HT-29 (cell line): ENCODE data around the gene TGM3. TPM values are rescaled to one million over a fixed set of nuclear protein-coding genes. Genes with fewer than 3 reads are reported as not detected.
A peak's percentile ranks its signal among the peaks of the same experiment; 100 is the strongest.
"Not testable (repeated sequence)": the region's sequence is repeated elsewhere in the genome, so short reads cannot be mapped to it uniquely, and the experiment has no call there.

Experiments
- DNase-seq: peaks from one replicate; pipeline ENCODE4 v3.0.0-alpha.2; 2015; ENCODE audit warnings: low spot score
- total RNA-seq: library from RNA; depleted of rRNA; stranded (reverse); fragments of >200 nt; shearing (Covaris generic); gene quantifications from 2 replicates; pipeline ENCODE4 v1.2.3, GENCODE V29; 2014; rRNA removed

TGM3 gene, protein sequence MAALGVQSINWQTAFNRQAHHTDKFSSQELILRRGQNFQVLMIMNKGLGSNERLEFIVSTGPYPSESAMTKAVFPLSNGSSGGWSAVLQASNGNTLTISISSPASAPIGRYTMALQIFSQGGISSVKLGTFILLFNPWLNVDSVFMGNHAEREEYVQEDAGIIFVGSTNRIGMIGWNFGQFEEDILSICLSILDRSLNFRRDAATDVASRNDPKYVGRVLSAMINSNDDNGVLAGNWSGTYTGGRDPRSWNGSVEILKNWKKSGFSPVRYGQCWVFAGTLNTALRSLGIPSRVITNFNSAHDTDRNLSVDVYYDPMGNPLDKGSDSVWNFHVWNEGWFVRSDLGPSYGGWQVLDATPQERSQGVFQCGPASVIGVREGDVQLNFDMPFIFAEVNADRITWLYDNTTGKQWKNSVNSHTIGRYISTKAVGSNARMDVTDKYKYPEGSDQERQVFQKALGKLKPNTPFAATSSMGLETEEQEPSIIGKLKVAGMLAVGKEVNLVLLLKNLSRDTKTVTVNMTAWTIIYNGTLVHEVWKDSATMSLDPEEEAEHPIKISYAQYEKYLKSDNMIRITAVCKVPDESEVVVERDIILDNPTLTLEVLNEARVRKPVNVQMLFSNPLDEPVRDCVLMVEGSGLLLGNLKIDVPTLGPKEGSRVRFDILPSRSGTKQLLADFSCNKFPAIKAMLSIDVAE
- total RNA-seq: not detected in 2 replicates

DNA sequence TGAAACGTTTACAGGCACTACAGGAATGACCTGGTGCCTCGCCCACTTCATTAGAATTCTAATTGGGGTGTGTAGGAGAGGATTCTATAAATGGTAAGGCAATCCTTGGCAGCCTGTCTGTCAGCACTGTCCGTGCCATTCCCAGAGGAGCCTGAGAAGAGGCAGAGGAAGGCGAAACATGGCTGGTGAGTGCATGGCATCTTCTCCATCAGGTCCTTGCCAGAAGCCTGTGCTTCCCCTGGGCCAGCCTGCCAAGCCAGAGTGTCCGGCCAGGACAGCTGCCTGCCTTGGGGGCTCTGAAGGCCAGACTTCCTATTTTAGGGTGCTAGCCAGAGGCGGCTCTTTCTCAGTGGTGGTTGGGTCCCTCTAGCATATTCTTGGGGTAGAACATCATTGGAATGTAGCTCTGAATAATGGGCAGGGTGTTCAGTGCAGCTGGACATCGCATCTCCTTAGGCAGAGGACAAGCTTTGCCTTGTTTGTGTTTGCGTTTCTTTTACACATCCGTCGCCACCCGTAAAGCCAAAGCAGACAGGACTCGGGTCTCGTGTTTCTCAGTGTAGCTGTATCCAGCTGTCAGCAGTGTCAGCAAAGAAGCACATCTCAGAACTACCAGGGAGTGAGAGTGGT lies at the start of gene TGM3:
Gene TGM3, plus strand, starts transcription at position 116 of the 630 bp plus-strand sequence. Its CDS starts 63 bp downstream, at position 179.
- DNase-seq: no peak

DNA sequence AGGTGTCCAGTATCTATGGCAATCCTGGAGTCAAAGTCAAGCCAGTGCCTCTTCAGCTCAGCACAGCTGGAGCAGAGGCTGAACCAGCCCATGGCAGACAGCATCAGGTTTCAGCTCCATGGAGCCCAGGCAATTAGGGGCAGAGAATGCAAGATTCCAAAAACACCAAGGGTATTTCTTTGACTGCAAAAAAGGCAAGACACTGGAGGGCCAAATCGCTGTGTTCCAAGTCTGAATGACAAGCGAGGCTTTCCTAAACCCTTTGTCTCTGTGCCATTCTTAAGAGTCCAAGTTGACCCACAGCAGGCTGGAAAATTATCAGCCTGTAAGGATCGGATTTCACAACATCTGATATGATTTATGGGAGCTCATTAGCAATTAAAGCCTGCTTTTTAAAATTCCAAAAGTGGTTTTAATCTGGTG lies 49.7 kb upstream of the TGM3 start:
- DNase-seq: no peak

DNA sequence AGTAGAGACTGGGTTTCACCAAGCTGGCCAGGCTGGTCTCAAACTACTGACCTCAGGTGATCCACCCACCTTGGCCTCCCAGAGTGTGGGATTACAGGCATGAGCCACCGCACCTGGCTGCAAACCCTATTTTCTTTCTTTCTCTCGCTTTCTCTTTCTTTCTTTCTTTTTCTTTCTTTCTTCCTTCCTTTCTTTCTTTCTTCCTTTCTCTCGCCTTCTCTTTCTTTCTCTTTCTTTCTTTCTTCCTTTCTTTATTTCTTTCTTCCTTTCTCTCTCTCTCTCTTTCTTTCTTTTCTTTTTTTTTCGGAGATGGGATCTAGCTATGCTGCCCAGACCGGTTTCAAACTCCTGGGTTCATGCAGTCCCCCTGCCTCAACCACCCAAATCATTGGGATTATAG lies 47.0 kb upstream of the TGM3 start:
- DNase-seq: no peak

DNA sequence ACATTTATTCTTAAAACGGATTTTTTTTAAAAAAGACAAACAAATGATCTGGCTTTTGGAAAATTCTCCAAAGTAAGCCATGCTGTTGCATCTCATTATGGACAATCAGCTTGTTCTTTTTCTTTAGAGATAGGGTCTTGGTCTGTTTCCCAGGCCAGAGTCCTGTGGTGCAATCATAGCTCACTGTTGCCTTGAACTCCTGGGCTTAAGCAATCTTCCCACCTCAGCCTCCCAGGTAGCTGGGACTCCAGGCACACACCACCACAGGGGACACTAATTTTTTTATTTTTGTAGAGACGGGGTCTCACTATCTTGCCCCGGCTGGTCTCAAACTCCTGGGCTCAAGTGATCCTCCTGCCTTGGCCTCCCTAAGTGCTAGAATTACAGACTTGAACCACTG lies 45.9 kb upstream of the TGM3 start:
- no peak for DNase-seq

DNA sequence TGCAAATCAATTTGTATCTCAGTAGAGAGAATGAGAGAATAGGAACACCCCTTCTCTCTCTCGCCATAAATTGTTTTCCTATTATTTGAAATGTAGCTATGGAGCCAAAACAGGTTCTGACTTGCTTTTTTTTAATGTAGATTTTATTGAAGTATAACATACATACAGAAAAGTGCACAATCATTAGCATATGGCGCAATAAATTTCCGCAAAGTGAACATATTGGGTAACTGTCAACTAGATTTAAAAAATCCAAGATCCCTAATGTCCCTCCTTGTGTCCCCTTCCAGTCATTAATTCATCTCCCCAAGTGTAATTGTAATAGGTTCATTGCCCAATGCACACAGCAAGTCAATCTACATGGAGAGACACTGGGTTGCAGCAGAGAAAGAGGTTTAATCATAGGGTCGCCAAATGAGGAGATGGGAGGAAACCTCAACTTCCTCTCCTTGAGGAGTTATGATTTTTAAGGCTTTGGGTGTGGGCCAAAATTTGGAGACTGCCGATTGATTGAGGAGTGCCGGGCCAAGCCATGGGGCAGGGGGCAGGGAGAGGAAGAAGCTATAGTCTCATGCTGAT lies 43.3 kb upstream of the TGM3 start:
- DNase-seq: no peak

DNA sequence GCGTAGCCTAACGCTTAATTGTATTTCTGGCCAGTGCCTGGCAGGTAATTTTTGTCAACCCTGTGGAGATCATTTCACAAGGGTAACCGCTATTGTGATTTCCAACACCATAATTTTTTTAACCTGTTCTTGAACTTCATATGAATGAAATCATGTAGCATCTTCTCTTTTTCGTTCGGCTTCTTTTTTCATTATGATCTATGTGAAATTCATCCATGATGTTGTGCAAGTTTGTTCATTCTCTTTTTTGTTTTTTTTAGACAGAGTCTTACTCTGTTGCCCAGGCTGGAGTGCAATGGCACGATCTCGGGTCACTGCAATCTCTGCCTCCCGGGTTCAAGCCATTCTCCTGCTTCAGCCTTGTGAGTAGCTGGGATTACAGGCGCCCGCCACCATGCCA lies 42.5 kb upstream of the TGM3 start:
- no peak for DNase-seq

DNA sequence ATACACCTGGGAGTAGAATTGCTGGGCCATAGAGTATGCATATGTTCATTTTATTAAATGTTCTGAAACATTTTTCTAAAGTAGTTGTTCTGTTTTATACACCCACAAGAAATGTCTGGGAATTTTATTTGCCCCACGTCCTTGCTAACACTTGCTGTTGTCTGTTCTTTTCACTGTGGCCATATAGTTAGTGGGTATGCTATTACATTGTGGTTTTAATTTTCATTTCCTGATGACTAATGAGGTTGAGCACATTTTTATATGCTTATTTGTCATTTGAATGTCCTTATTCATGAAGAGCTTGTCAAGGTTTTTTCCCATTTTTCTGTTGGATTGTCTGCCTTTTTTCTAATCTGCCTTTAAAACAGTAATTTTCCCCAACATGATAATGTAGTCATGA lies 41.5 kb upstream of the TGM3 start:
- no peak for DNase-seq

DNA sequence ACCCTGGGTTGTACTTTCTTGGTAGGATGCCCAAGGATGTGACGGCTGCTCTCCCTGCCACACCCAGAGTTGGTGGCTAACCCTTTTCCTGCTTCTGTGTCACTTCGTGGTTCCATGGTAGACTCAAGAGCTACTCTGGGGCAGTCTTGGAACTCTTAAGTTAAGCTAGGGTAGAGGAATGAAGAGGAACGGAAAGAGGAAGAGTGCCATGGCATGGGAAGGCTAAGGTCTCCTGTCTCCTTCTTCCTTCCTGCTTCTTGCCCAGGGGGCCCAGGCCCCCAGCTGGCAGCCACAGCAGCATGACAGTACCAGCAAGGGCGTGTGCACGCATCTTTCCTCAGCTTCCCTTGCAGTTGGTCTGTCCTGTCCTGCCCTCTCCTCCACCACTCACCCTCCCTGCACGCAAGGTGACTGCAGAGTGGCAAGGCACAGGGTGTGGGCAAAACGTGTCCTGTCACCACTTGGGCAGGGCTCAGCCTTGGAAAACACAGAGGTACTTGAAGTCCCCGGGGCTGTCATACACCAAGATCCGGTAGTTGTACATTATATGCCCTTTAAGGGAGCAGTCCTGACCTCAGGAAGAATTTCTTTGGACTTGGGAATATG lies 39.8 kb upstream of the TGM3 start:
- no peak for DNase-seq

DNA sequence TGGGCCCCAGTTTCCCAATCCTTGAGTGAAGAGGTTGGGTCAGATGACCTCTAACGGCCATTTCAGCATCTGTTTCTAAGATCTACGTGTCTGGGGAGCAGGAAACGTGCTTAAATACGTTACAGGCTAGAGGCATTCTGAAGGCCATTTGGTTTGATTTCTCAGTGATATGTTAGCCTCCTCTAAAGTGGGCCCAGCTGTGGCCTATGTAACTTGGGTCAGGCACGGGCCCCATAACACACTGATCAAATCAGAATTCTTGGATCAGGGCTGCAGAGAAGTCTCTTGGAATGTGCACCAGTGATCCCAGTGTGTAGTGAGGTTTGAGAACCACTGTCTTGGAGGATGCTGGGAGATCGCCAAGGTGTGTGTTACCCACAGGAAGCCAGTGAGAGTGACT lies 36.1 kb upstream of the TGM3 start:
- no peak for DNase-seq

DNA sequence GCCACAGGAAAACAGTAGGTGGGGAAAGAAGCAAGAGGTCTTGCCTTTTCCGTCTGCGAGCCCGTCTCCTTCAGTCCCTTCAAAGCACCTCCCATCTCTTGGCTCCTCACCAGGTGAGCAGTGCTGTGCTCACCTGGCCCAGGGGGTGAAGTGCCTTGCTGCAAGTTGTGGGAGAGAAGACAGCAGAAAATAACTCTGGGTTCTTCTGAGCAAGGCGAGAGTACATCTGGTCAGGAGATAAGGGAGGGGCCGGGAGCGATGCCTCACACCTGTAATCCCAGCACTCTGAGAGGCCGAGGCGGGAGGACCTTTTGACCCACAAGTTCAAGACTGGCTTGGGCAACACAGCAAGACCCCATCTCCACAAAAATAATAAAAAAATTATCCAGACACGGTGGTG lies 35.6 kb upstream of the TGM3 start:
- no peak for DNase-seq

DNA sequence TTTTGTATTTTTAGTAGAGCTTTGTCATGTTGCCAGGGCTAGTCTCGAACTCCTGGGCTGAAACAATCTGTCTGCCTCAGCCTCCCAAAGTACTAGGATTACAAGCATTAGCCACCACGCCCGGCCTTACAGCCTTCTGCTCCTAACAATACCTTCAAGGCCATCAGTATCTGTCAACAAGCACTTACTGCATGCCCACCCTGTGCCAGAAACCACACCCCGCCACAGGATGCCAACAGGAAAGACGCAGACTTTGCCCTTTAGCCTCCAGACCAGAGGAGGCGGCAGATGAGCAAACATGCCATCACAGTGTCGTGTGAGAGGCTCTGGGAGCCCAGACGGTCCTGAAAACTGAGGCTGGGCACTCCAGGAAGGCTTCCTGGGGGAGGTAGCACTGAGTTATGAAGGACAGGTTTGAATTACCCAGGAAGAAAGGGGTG lies 34.7 kb upstream of the TGM3 start:
- DNase-seq: peak; percentile 23

DNA sequence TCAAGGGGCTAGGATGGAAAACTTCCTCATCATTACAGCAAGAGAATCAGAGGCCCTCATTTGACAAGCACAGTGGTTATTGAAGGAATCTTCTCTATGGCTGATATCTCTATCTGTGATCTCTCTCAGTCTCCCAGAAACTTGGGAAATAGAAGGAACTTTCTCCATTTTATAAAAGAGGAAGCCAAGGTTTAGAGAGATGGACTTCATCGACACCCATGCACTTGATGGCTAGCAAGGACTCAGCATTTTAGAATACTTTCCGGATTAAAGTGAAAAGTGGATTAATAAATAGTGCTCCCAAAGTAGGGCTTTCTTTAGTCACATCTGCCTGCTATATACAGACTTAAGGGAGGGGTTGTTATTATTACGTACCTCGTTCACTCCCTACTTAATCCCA lies 34.2 kb upstream of the TGM3 start:
- DNase-seq: no peak

DNA sequence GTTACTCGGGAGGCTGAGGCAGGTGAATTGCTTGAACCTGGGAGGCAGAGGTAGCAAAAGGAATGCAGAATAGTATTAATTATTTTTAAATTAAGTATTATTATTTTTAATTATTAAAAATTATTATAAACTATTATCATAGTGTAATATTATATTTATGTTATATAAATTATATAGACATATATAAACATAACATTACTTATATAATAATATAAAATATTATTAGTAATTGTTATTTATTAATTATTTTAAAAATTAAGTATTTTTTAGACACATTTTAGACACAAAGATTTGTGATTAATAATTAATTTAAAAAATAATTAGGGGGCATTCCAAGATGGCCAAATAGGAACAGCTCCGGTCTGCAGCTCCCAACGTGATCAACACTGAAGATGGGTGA lies 31.7 kb upstream of the TGM3 start:
- DNase-seq: no peak

DNA sequence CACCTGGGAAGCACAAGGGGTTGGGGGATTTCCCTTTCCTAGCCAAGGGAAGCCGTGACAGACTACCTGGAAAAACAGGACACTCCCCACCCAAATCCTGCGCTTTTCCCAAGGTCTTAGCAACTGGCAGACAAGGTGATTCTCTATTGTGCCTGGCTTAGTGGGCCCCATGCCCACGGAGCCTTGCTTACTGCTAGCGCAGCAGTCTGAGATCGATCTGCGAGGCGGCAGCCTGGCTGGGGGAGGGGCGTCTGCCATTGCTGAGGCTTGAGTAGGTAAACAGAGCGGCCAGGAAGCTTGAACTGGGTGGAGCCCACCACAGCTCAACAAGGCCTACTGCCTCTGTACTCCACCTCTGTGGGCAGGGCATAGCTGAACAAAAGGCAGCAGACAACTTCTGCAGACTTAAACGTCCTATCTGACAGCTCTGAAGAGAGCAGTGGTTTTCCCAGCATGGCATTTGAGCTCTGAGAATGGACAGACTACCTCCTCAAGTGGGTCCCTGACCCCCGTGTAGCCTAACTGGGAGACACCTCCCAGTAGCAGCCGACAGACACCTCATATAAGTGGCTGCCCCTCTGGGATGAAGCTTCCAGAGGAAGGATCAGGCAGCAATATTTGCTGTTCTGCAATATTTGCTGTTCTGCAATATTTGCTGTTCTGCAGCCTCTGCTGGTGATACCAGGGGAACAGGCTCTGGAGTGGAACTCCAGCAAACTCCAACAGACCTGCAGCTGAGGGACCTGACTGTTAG lies 31.0 kb upstream of the TGM3 start:
- not testable (repeated sequence) for DNase-seq

DNA sequence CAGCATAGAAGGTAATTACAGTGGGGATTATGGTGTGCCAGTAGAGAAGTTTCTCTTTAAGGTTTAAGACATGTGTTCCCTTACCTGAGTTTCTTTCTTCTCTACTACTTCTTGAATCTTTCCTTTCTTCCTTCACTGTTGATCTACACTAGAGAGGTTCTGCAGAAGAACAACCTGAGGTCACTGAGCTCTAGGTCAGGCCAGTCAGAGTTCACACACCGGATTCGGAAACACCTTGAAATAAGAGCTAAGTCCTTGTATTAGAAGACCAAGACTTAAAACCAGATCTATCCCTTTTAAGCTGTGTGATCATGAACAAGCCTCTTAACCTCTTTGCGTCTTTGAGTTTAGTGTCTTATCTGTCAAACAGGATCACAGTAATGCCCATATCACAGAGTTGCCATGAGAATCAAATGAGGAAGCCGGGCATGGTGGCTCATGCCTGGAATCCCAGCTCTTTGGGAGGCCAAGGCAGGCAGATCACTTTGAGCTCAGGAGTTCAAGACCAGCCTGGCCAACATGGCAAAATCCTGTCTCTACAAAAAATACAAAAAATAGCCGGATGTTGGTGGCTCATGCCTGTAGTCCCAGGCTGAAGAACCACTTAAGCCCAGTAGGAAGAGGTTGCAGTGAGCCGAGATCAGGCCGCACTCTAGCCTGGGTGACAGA lies 22.0 kb upstream of the TGM3 start:
- DNase-seq: no peak

DNA sequence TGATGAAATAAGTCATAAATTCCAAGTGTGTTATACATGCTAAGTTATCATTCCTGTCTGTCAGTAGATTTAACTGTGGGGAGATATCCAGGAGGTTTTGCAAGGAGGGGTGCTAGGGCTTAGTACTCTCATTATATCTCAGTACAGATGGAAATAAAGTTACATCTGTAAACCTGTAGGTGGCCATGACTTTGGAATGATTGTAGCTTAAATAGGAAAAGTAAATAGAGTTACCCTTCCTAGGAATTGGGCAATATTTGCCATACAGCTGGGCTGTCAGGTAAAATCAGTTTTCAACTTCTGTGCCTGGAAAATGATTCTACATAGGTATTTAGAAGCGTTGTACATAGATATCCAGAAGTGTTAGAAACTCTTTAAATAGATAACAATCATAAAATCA lies 19.8 kb upstream of the TGM3 start:
- DNase-seq: no peak

DNA sequence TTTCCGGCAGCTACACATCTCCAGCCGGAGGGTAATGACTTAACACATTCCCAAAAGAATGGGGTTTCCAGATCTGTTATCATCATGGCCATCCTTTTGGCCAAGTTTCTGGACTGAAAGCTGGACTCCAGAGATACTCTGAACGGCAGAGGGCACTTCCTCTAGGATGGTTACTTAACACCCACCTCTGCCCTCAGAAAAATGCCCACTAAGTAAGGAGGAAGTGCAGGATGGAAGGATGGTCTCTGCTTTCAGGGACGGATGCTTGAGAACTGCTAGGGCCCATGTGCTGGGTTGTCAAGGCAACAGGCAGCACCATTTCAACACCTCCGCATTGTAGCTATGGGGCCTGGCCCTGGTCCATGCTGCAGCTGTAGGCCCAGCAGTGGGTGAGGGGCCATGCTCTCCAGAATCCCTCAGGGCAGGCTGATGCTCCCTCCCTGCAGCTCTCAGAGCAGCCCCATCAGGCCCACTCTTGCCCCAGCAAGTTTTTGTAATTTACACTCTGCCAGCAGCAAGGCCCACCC lies 16.5 kb upstream of the TGM3 start:
- DNase-seq: no peak

DNA sequence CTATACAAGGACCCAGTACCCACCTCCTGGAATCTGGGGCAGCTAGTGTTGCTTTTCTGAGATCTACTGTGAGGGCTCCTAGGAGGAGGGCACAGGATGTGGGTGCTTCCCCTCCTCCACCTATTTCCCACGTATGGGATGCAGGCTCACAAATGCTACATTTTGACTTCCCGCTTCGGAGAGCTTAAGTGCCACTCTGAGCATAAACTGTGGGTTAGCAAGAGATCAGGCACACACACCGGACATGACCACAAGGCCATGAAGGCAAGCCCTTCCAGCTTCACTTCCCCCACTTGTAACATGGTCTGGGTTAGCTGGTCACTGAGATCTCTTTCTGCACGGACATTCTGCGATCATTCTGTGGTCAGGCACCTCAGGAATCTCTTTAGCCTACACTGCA lies 15.7 kb upstream of the TGM3 start:
- DNase-seq: no peak

DNA sequence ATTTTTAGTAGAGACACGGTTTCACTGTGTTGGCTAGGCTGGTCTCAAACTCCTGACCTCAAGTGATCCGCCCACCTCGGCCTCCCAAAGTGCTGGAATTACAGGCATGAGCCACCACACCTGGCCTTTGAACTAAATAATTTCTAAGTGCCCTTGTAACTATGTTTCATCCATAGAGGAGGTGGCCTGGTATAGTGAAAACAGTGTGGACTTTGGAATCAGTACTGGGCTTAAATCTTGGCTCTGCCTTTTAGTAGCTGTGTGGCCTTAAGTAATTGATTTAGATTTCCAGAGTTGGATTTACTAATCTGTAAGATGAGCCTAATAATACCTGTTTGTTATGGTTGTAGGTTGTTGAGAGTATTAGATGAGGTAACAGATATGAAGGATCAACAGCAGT lies 14.2 kb upstream of the TGM3 start:
- DNase-seq: no peak

DNA sequence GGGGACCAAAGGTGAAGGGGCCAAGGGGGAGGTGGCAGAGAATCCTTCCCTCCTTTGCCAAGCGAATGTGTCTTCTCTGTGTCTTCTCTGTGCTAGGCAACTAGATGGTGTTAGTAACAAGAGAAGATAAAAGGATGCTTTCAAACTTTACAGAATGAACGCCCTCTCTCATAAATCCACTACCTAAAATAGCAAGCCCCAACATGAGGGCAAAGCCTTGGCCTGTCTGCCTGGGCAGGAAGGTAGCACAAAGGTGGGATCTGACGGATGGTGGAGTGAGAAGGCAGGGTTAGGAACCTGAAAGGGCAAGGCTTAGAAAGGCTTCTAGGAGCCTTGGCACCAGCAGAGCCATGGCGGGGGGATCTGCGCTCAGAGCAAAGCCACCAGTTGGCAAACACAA lies 13.6 kb upstream of the TGM3 start:
- DNase-seq: no peak
